NCI-H226 (cell line): ENCODE data around the gene NLRC5.

Experiments used
- DNase-seq: peaks from one replicate; pipeline ENCODE4 v3.0.0-alpha.2; 2015

Gene NLRC5

GRCh38 chr16:57026778-57027062 is 37.4 kb downstream of the NLRC5 start:
- no peak for DNase-seq

DNA sequence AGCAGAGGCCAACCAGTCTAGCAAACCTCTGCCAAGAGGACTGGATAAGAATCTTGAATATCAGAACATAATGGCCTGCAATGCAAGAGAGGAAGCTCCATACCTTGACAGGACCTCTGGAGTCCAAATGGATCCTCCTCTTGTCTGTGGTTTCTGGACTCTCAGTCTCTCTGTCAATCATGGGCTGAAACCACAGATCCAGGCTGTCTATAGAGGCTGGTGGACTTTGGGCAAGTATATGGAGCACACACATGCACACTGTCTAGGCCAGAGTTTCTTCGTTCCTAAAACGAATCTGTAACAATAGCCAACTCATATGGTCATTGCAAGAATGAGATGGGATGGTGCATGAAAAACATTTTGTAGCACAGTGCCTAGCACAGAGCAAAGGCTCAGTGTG is 37.7 kb downstream of the NLRC5 start:
- no peak for DNase-seq

- DNase-seq, result no peak
Observed at GRCh38 chr16:57028086-57028485, 38.7 kb downstream of the NLRC5 start.

- DNase-seq, result peak; percentile 55
Observed at GRCh38 chr16:57029161-57030160, 40.1 kb downstream of the NLRC5 start.

- no peak for DNase-seq
Observed at GRCh38 chr16:57030346-57030902, 41.1 kb downstream of the NLRC5 start.

DNA sequence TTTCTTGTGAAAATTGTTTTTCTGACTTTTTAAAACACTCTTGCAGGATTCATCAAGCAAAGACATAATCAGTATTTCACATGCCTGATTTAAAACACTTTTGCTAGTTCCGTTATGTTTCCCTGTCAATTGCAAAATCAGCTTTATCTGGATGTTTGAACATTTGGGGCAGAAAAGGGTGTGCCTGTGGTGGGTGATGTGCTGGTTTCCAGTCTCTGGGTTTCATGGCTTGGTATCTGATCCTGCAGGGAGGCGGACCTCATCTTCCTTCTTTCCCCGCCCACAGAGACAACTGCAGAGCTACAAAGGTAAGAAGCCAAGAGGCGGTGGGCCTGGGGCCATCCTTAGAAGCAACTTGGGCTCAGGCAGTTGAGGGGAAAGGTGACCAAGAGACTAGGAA is 41.8 kb downstream of the NLRC5 start:
- no peak for DNase-seq

DNA sequence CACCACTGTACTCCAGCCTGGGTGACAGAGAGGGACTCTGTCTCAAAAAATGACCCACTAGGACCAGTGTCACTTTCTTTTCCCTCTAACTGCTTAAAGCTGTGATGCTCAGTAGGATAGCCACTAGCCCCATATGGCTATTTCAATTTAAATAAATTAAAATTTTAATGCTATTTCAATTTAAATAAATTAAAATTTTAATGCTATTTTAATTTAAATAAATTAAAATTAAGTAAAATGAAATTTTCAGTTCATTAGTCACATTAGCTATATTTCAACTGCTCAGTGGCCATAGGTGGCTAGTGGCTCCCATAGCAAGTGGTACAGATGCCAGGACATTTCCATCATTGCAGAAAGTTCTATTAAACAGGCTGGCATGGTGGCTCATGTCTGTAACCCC is 43.0 kb downstream of the NLRC5 start:
- DNase-seq, result no peak

- no peak for DNase-seq
Observed at GRCh38 chr16:57032931-57033330, 43.6 kb downstream of the NLRC5 start.

DNA sequence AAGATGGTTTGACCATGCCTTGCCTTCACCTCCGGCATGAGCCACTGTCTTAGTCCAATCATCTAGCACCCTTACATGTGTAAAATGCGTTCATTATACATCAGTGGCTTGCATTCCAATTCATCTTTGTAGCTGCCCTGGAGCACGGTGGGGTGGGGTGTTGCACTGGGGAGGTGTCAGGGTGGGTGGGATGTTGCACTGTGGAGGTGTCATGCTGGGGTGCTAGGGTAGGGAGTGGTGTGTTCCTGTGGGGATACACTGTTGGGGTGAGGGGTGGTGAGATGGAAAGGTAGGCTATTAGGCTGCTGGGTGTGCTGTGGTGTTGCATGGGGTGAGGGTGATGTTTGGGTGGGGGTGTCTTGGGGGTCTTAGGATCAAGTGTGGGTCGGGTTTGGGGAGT is 47.0 kb downstream of the NLRC5 start:
- DNase-seq, result no peak

DNA sequence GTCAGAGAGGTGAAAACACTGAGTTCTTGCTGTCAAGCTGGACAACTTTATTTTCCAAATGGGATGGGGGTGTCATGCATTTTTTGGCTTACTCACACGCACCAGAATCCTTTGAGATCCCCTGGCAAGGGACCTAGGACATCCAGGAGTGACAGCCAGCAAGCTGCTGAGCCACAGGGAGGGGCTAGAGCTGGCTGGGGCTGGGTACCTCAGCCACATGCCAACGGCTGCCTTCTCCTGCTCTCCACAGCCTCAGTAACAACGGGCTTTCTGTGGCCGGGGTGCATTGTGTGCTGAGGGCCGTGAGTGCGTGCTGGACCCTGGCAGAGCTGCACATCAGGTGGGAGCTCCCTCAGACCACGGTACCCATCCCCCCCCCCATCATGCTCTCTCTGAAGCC is 47.6 kb downstream of the NLRC5 start:
- DNase-seq, result no peak

DNA sequence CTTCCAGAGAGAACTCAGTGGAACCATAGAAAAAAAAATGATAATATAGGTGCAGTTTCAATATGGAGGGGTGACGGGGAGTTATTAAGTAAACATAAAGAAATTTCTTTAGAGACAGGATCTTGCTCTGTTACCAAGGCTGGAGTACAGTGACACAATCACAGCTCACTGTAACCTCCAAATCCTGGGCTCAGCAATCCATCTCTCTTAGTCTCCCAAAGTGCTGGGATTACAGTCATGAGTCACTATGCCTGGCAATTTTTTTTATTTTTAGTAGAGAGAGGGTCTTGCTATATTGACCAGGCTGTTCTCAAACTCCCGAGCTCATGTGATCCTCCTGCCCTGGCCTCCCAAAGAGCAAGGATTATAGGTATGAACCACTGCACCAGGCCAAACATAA is 48.8 kb downstream of the NLRC5 start:
- DNase-seq, result no peak

GRCh38 chr16:57039148-57039812 is 49.9 kb downstream of the NLRC5 start:
- no peak for DNase-seq

DNA sequence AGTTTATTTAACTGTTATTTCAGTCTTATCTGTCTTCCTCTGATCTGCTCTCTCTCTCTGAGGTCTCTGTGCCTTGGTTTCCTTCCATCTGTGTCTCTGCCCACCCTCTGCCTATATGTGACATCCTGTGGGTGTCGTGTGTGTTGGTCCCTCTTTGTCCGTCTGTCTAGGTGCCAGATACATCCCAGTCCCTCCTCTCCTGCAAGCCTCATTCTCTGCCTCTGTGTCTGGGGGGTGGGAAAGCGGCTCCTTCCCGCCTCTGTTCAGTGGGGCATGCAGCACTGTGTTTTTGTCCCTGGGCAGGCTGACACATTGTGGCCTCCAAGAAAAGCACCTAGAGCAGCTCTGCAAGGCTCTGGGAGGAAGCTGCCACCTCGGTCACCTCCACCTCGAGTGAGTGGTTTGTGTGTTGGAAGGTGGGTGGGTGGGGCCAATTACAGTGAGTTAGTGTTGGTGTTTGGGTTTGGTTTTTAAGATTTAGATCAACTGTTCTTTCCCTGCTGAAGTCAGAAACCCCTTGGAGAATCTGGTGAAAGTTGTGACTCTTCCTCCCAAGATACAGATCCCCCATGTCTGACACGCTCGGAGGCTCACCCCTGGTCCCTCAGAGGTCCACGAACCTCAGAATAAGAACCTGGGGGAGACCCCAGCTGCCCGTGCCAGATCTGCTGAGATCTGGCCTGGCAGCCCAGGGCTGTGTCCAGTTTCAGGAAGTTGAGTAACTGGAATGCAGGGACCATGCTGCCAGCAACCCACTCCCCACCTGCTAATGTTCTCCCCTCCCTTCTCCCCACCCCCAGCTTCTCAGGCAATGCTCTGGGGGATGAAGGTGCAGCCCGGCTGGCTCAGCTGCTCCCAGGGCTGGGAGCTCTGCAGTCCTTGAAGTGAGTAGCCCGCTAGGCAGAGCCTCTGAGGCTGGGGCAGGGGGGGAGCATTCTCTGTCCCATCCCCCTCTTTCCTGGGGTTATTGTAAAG is 52.1 kb downstream of the NLRC5 start:
- no peak for DNase-seq

- DNase-seq, result no peak
Observed at GRCh38 chr16:57042157-57043111, 53.1 kb downstream of the NLRC5 start.

- DNase-seq, result no peak
Observed at GRCh38 chr16:57043248-57043647, 53.9 kb downstream of the NLRC5 start.

DNA sequence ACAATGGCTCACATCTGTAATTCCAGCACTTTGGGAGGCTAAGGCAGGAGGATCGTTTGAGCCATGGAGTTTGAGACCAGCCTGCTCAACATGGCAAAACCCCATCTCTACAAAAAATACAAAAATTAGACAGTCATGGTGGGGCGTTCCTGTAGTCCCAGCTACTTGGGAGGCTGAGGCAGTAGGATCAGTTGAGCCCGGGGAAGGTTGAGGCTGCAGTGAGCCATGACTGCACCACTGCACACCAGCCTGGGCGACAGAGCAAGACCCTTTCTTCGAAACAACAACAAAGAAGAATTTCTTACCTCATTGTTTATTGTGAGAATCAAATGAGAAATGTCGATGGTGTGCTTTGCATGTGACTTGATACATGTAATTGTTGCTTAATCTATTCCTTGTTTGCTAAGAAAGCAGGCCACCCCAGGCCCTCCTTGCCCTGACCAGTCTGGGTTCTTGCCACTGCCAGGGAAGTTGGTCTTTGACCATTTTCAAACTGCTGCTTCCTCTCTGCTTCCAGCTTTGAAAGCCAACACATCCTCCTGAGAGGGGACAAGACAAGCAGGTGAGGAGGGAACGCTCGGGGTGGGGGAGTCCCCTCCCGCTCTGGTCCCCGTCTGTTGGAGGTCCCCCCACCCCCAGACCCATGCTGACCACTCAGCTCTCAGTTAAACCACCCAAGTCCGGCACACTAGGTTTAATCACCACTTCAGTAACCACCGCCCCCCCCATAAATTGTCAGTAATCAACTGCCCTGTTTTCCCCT is 55.8 kb downstream of the NLRC5 start:
- DNase-seq, result no peak

GRCh38 chr16:57045694-57046381 is 56.5 kb downstream of the NLRC5 start:
- no peak for DNase-seq

GRCh38 chr16:57048095-57048494 is 58.7 kb downstream of the NLRC5 start:
- DNase-seq, result no peak

DNA sequence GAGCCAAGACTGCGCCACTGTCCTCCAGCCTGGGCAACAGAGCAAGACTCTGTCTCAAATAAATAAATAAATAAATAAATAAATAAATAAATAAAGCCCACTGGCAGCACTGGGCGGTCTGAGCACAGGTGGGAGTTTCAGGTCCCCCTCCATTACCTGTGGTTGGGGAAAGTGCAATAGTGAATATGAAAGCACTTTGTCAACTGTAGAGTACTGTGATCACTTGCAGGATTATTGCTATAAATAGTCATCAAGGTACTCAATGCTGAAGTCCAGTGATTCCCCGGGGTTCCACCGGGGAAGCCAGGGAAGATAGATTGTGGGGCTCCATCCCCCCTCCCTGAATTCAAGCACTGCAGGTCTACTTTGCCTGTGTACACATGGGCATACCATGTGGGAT is 60.3 kb downstream of the NLRC5 start:
- no peak for DNase-seq

- no peak for DNase-seq
Observed at GRCh38 chr16:57051696-57052228, 62.4 kb downstream of the NLRC5 start.
